VCaP (cell line): Measurements from ENCODE around the gene ATP8A2.

Source experiments
- H3K27ac ChIP-seq: fragments of 450-650 bp; 2 replicates; pipeline ENCODE4 v1.5.1; 2017
- TF ChIP-seq, protein P1 (sequence below): fragments of 450-650 bp; conservative IDR thresholded peaks from 2 replicates; pipeline ENCODE4 v1.5.1; 2017; ENCODE audit warnings: mild to moderate bottlenecking, moderate library complexity

Gene ATP8A2

GRCh38 chr13:25910243-25910642 lies 538.5 kb downstream of the ATP8A2 start:
- H3K27ac ChIP-seq: no peak overlapping the region
- TF ChIP-seq, protein P1, sequence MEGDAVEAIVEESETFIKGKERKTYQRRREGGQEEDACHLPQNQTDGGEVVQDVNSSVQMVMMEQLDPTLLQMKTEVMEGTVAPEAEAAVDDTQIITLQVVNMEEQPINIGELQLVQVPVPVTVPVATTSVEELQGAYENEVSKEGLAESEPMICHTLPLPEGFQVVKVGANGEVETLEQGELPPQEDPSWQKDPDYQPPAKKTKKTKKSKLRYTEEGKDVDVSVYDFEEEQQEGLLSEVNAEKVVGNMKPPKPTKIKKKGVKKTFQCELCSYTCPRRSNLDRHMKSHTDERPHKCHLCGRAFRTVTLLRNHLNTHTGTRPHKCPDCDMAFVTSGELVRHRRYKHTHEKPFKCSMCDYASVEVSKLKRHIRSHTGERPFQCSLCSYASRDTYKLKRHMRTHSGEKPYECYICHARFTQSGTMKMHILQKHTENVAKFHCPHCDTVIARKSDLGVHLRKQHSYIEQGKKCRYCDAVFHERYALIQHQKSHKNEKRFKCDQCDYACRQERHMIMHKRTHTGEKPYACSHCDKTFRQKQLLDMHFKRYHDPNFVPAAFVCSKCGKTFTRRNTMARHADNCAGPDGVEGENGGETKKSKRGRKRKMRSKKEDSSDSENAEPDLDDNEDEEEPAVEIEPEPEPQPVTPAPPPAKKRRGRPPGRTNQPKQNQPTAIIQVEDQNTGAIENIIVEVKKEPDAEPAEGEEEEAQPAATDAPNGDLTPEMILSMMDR: no peak

GRCh38 chr13:25910991-25911419 lies 539.2 kb downstream of the ATP8A2 start:
- TF ChIP-seq, protein P1: no peak
- no peak overlapping the region for H3K27ac ChIP-seq

DNA sequence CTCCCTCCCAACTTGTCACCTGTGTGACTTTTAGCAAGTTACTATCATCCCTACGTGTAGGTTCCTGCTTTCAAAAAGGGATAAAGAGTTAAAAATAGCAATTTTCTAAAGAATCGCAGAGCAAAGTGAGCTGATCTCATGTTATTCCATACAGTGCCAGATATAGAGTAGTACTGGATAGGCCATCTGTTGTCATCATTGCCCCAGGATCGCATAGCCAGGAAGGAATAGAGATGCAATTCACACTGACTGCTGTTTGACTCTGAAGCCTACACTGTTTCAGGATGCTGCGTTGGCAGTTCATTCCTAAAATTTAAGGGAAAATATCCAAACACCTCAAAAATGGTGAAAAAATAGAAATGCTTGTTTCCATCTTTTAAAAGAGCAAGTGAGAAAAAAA lies 541.2 kb downstream of the ATP8A2 start:
- no peak overlapping the region for H3K27ac ChIP-seq
- TF ChIP-seq, protein P1: no peak

DNA sequence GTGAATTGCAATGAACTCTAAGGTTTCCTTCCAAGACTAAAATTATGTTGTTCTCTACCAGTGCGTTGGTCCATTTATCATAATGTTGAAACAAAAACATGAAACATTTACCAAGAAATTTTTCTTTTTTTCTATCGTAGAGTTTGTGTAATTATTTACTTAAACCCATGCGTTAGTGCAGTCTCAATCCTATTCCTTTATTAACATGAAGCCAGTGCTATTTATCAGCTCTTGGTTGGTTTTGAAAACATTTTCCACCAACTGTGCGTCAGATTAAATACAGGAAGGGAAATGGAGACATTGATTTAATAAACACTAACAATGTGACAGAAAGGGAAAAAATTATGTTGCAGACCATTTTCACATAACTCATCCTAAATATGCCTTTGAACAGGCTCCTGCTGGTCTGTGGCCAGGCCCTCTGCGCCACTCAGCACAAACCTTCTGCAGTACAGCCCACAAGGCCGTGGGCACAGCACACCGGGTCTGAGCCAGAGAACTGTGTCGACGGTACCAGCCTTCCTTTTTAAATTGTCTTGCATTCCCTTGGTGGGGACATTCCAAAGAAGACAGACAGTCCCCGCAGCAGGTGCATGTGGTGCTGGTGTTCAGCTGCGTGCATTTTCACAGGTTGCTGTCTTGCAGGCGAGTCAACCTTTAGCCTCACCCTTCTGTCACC lies 544.2 kb downstream of the ATP8A2 start:
- H3K27ac ChIP-seq: no peak overlapping the region
- TF ChIP-seq, protein P1: no peak

DNA sequence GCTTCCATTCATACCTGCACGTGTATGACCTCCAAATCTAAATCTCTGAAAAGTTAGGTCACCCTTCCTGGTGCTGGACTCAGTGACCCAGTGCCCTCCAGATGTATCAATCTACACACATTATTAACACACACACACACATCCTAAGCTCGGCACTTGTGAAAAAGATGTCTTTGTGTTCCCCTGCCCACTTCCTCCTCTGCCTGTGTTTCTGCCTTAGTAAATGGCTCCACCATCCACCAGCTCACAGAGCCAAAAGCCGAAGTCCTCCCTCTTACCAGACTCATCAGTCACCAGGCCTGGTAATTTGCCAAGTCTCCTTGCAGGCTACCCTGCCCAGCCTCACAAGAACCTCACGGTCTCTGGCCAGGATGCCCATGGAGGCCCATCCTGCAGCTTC lies 548.5 kb downstream of the ATP8A2 start:
- H3K27ac ChIP-seq: no peak overlapping the region
- TF ChIP-seq, protein P1: no peak

- TF ChIP-seq, protein P1: no peak
- no peak overlapping the region for H3K27ac ChIP-seq
Observed at GRCh38 chr13:25920931-25921330, 549.2 kb downstream of the ATP8A2 start.

DNA sequence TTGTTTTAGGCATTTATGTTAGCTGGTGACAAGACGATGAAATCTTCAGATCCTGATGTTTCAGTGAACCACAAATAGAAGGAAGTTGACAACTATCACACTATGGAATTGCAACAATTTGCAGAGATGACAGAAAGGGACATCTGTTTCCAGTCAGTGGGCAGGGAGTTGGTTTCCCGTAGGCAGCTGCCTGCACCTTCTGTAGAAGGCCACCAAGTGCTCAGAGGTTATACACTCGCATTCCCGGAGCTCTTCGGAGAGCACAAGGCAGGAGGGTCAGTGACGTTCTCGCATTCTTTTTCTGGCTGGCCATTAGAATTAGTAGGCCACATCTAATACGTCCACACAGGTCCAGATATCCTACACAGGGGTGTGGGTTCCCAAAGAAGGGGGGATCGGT lies 550.6 kb downstream of the ATP8A2 start:
- TF ChIP-seq, protein P1: no peak

More for the DNA sequence above, 550.6 kb downstream of the ATP8A2 start:
- no peak overlapping the region for H3K27ac ChIP-seq
